ENCODE results near the gene LIPE.
A peak's percentile ranks its signal among the peaks of the same experiment; 100 is the strongest.

The LIPE gene

DNA sequence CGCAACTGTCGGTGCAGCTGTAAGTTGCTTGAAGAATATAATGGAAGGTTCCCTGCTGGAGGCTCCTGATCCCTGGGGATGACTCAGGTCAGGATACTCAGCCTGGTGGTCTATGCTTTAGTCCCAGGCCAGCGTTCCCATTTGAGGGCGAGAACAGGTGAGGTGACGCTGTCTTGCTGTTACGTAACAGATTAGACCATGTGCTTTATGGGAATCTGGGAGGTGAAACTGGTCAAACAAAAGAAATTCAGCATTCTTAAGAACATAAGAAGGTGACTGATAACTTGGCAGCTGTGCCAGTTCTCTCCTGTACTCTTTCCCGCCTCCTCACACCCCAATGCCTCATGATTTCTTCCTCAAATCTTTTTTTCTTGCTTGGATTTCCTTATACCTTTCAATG lies 15.6 kb upstream of the LIPE start, which contains the start of gene CXCL17:
TSS of gene CXCL17 (minus strand) at position 114 of the 400 bp plus-strand sequence. CDS start 114 bp downstream, outside the sequence.
- Histone ChIP-seq H3K9ac (ENCODE audit: low read length in 2 of 2) (no peak within 1 kb of the TSS), H3K4me1 (ENCODE audit: control insufficient read depth, insufficient read depth, low read length) (no peaks in the 10 kb centered on the region), H3K9me3 (ENCODE audit: control insufficient read depth in 2 of 2, low read length in 2 of 2) (no peaks in the 10 kb centered on the region), H3K27me3 (ENCODE audit: control insufficient read depth in 1 of 2, insufficient read depth in 2 of 2, low read length in 2 of 2) (no peaks in the 10 kb centered on the region), H3K4me3 (ENCODE audit: low read length in 2 of 2) (no peak within 1 kb of the TSS), H3K36me3 (ENCODE audit: control insufficient read depth in 2 of 2, insufficient read depth in 2 of 2, low read length in 2 of 2) (no peaks in the 10 kb centered on the region), H3K27ac (ENCODE audit: low read length) (no peak within 1 kb of the TSS)

DNA sequence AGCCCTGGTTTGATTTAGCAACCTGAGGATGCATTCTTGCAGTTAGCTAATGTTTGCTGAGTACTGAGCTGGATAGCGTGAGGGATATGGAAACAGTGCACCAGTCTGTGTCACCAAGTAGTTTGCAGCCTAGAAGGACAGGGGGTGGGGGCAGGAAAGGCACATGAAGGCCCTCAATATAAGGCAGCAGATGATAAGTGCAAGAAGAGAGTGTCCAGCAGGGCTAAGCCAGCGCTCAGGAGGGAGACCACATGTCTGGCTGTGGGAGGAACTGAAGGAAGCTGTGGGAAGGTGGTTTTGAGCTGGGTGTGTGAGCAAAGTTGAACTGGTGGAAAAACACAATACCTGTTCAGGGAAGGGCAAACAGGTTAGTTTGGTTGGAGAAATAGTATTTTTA lies 13.9 kb upstream of the LIPE start:
- Histone ChIP-seq H3K27ac (ENCODE audit: low read length) (no peak overlapping the region), H3K36me3 (ENCODE audit: control insufficient read depth in 2 of 2, insufficient read depth in 2 of 2, low read length in 2 of 2) (no peaks in the 10 kb centered on the region), H3K27me3 (ENCODE audit: control insufficient read depth in 1 of 2, insufficient read depth in 2 of 2, low read length in 2 of 2) (no peaks in the 10 kb centered on the region), H3K9me3 (ENCODE audit: control insufficient read depth in 2 of 2, low read length in 2 of 2) (no peaks in the 10 kb centered on the region), H3K9ac (ENCODE audit: low read length in 2 of 2) (no peak overlapping the region), H3K4me3 (ENCODE audit: low read length in 2 of 2) (no peak overlapping the region), H3K4me1 (ENCODE audit: control insufficient read depth, insufficient read depth, low read length) (no peaks in the 10 kb centered on the region)

DNA sequence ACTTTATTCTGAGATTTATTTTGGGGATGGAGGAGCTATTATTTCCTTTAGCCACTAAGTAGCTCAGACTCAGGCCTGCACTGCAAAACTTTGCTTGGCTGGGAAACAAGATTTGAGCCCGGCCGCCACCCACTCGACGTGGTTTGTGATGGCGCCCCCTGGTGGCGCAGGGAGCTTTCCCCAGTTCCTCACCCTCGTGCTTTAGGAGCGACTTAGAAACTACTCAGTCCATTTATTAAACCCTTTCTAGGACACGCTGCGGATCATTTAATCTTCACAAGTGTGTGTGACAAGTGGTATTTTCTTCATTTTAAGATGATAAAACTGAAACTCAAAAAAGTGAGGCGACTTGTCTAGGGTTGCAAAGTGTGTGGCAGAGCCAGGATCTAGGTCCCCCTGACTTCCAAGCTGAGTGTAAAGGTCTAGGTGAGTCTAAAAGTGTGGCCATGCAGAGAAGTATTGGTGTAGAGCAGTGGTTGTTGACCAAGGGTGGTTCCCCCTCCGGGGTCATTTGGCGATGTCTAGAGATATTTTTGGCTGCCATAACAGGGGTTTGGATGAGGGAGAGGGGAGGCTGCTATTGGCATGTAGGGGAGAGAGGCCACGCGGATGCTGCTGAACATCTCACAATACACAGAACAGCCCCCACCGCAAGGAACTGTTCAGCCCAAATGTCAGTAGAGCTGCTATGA lies 13.3 kb upstream of the LIPE start:
- Histone ChIP-seq H3K36me3 (ENCODE audit: control insufficient read depth in 2 of 2, insufficient read depth in 2 of 2, low read length in 2 of 2) (no peaks in the 10 kb centered on the region), H3K9ac (ENCODE audit: low read length in 2 of 2) (no peak overlapping the region), H3K4me1 (ENCODE audit: control insufficient read depth, insufficient read depth, low read length) (no peaks in the 10 kb centered on the region), H3K27ac (ENCODE audit: low read length) (no peak overlapping the region), H3K4me3 (ENCODE audit: low read length in 2 of 2) (no peak overlapping the region), H3K27me3 (ENCODE audit: control insufficient read depth in 1 of 2, insufficient read depth in 2 of 2, low read length in 2 of 2) (no peaks in the 10 kb centered on the region), H3K9me3 (ENCODE audit: control insufficient read depth in 2 of 2, low read length in 2 of 2) (no peaks in the 10 kb centered on the region)

DNA sequence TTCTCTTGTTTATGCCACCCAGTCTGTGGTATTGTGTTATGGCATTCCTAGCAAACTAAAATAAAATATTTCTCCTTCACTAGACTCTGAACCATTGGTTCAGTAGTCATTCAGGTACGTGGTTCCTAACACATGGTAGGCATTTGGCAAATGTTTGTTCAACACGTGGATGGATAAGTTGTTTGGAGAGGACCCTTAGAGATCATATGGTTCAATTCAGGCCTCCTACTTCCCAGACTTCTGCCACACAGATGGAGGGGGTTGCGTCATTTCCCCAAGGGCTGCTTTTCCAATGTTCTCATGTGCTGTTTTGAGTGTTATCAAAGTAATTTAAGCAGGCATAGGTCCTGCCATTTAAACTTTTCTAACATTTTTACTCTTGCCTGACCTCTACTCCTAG lies 8.8 kb upstream of the LIPE start:
- Histone ChIP-seq H3K9ac (ENCODE audit: low read length in 2 of 2) (no peak overlapping the region), H3K27ac (ENCODE audit: low read length) (no peak overlapping the region), H3K27me3 (ENCODE audit: control insufficient read depth in 1 of 2, insufficient read depth in 2 of 2, low read length in 2 of 2) (no peaks in the 10 kb centered on the region), H3K4me1 (ENCODE audit: control insufficient read depth, insufficient read depth, low read length) (peaks cover 4% of the 10 kb centered on the region), H3K4me3 (ENCODE audit: low read length in 2 of 2) (no peak overlapping the region), H3K36me3 (ENCODE audit: control insufficient read depth in 2 of 2, insufficient read depth in 2 of 2, low read length in 2 of 2) (no peaks in the 10 kb centered on the region), H3K9me3 (ENCODE audit: control insufficient read depth in 2 of 2, low read length in 2 of 2) (no peaks in the 10 kb centered on the region)

DNA sequence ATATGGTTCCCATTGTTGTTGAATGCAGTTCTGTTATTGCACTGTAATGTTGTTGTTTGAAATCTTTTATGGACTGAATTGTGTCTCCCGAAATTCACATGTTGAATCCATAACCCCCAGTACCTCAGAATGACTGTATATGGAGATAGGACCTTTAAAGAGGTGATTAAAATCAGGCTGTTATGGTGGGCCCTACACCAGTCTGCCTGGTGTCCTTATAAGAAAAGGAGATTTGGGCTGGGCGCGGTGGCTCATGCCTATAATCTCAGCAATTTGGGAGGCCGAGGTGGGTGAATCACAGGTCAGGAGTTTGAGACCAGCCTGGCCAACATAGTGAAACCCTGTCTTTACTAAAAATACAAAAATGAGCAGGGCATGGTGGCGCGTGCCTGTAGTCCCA lies 8.1 kb upstream of the LIPE start:
- Histone ChIP-seq H3K27ac (ENCODE audit: low read length) (no peak overlapping the region), H3K9ac (ENCODE audit: low read length in 2 of 2) (no peak overlapping the region), H3K36me3 (ENCODE audit: control insufficient read depth in 2 of 2, insufficient read depth in 2 of 2, low read length in 2 of 2) (no peaks in the 10 kb centered on the region), H3K4me3 (ENCODE audit: low read length in 2 of 2) (no peak overlapping the region), H3K4me1 (ENCODE audit: control insufficient read depth, insufficient read depth, low read length) (peaks cover 4% of the 10 kb centered on the region), H3K9me3 (ENCODE audit: control insufficient read depth in 2 of 2, low read length in 2 of 2) (no peaks in the 10 kb centered on the region), H3K27me3 (ENCODE audit: control insufficient read depth in 1 of 2, insufficient read depth in 2 of 2, low read length in 2 of 2) (no peaks in the 10 kb centered on the region)

DNA sequence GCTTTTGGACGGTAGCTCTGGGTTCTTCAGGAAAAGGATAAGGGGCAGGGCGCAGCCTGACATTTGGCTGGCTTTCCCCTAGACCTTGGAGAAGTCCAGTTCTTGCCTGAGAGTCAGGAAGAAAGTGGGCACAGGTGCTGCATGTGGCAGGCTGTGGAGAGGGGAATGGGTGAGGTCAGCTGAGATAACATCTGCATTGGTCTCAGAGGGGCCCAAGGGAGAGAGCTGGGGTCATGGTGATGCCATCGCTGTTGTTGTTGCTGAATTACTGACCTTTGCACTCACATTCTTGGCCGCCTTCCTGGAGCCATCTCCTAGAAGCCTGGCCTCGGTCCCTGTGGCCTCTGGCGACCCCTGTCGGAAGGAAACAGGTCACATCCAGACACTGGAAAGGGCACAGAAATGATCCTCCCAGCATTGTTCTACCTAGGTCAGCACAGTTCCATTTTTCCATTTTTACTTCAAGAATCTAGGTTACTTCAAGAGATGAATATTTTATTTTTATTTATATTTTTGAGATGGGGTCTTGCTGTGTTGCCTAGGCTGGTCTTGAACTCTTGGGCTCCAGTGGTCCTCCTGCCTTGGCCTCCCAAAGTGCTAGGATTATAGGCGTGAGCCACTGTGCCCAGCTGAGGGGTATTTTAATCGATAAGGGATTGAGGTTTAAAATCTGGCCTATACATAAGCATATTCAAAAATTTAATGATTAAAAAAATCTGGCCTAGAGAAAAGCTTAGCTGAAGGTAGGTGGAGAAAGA lies 6.5 kb upstream of the LIPE start:
- H3K4me1 ChIP-seq (ENCODE audit: control insufficient read depth, insufficient read depth, low read length) = peaks cover 4% of the 10 kb centered on the region
- no peak overlapping the region for H3K9ac ChIP-seq (ENCODE audit: low read length in 2 of 2)
- H3K4me3 ChIP-seq (ENCODE audit: low read length in 2 of 2) = no peak overlapping the region
- no peaks in the 10 kb centered on the region for H3K9me3 ChIP-seq (ENCODE audit: control insufficient read depth in 2 of 2, low read length in 2 of 2)
- no peaks in the 10 kb centered on the region for H3K27me3 ChIP-seq (ENCODE audit: control insufficient read depth in 1 of 2, insufficient read depth in 2 of 2, low read length in 2 of 2)
- no peak overlapping the region for H3K27ac ChIP-seq (ENCODE audit: low read length)
- no peaks in the 10 kb centered on the region for H3K36me3 ChIP-seq (ENCODE audit: control insufficient read depth in 2 of 2, insufficient read depth in 2 of 2, low read length in 2 of 2)

DNA sequence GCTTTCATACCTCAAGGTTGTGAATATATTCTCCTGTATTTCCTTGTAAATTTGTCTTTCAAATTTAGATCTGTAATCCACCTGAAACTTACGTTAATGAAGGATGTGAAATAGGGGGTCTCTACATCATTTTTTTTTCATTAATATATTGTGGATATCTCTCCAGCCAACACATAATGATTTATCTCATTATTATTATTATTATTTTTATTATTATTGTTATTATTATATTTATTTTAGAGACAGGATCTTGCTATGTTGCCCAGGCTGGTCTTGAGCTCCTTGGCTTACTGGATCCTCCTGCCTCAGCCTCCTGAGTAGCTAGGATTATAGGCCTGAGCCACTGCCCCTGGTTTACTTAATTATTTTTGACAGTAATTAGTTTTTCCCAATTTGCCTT lies 4.3 kb upstream of the LIPE start:
- no peaks in the 10 kb centered on the region for H3K27me3 ChIP-seq (ENCODE audit: control insufficient read depth in 1 of 2, insufficient read depth in 2 of 2, low read length in 2 of 2)
- no peaks in the 10 kb centered on the region for H3K9me3 ChIP-seq (ENCODE audit: control insufficient read depth in 2 of 2, low read length in 2 of 2)
- no peaks in the 10 kb centered on the region for H3K36me3 ChIP-seq (ENCODE audit: control insufficient read depth in 2 of 2, insufficient read depth in 2 of 2, low read length in 2 of 2)
- H3K27ac ChIP-seq (ENCODE audit: low read length) = no peak overlapping the region
- no peak overlapping the region for H3K9ac ChIP-seq (ENCODE audit: low read length in 2 of 2)
- H3K4me3 ChIP-seq (ENCODE audit: low read length in 2 of 2) = no peak overlapping the region
- peaks cover 6% of the 10 kb centered on the region for H3K4me1 ChIP-seq (ENCODE audit: control insufficient read depth, insufficient read depth, low read length)

DNA sequence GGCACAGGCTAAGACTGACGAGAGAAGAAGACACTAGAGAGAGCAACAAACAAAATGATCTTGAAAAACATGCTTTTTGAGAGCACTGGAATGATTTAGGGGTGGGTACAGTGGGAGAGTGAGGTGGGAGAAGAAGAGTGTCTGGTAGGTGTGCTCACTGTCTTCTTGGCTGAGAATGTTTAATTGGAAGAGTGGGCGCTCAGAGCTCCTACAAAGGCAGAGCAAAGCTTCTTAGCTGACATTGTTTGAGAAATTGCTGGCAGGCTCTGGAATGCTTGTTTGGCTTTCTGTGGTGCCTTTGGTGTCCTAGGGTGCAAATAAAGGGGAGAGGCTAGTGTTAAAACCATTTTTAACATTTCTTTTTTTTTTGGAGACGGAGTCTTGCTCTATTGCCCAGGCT lies 1.5 kb upstream of the LIPE start:
- Histone ChIP-seq H3K9ac (ENCODE audit: low read length in 2 of 2) (no peak overlapping the region), H3K36me3 (ENCODE audit: control insufficient read depth in 2 of 2, insufficient read depth in 2 of 2, low read length in 2 of 2) (no peaks in the 10 kb centered on the region), H3K4me1 (ENCODE audit: control insufficient read depth, insufficient read depth, low read length) (peaks cover 17% of the 10 kb centered on the region), H3K27ac (ENCODE audit: low read length) (no peak overlapping the region), H3K4me3 (ENCODE audit: low read length in 2 of 2) (no peak overlapping the region), H3K27me3 (ENCODE audit: control insufficient read depth in 1 of 2, insufficient read depth in 2 of 2, low read length in 2 of 2) (no peaks in the 10 kb centered on the region), H3K9me3 (ENCODE audit: control insufficient read depth in 2 of 2, low read length in 2 of 2) (no peaks in the 10 kb centered on the region)

DNA sequence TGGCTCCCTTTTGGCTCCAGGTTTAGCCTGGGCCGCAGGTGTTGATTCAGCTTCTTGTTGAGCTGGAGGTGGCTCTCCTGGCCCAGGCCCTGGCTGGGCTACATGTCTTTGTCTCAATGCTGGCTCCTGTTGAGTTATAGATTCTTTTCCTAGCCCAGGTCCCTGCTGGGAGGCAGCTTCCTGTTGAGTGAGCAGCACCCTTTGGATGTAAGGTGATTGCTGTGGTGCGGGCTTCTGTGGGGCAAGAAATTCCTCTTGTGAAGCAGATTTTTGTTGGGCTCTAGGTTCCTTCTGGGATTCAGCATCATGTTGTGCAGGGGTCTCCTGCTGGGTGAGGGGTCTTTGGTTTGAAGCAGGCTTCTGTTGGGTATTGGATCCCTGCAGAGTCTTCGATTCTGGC lies 545 bp downstream of the LIPE start:
- H3K4me1 ChIP-seq (ENCODE audit: control insufficient read depth, insufficient read depth, low read length) = peaks cover 29% of the 10 kb centered on the region
- H3K4me3 ChIP-seq (ENCODE audit: low read length in 2 of 2) = no peak overlapping the region
- no peaks in the 10 kb centered on the region for H3K36me3 ChIP-seq (ENCODE audit: control insufficient read depth in 2 of 2, insufficient read depth in 2 of 2, low read length in 2 of 2)
- no peak overlapping the region for H3K27ac ChIP-seq (ENCODE audit: low read length)
- no peaks in the 10 kb centered on the region for H3K9me3 ChIP-seq (ENCODE audit: control insufficient read depth in 2 of 2, low read length in 2 of 2)
- H3K27me3 ChIP-seq (ENCODE audit: control insufficient read depth in 1 of 2, insufficient read depth in 2 of 2, low read length in 2 of 2) = no peaks in the 10 kb centered on the region
- H3K9ac ChIP-seq (ENCODE audit: low read length in 2 of 2) = no peak overlapping the region

DNA sequence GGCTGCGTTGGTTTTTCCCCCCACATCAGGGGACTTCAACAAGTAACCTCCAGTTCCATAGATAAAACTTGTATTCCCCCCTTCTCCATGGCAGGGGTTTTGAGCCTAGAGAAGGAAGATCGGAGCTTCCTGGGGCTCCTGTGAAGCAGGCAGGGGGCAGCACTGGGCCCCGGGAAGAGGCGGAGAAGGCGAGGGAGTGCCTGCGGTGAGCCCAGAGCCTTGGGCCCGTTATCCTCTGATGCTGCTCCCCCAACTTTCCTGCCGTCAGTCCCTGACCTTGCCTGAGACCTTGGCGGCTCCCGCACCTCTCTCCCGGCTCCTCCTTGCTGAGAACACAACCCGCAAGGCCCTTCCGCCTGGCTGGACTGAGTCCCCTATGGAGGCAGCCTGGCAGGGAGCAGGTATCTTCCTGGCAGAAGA lies 2.5 kb downstream of the LIPE start:
- H3K4me3 ChIP-seq (ENCODE audit: low read length in 2 of 2) = no peak overlapping the region
- peaks cover 35% of the 10 kb centered on the region for H3K4me1 ChIP-seq (ENCODE audit: control insufficient read depth, insufficient read depth, low read length)
- H3K27me3 ChIP-seq (ENCODE audit: control insufficient read depth in 1 of 2, insufficient read depth in 2 of 2, low read length in 2 of 2) = no peaks in the 10 kb centered on the region
- no peaks in the 10 kb centered on the region for H3K9me3 ChIP-seq (ENCODE audit: control insufficient read depth in 2 of 2, low read length in 2 of 2)
- H3K36me3 ChIP-seq (ENCODE audit: control insufficient read depth in 2 of 2, insufficient read depth in 2 of 2, low read length in 2 of 2) = no peaks in the 10 kb centered on the region
- no peak overlapping the region for H3K27ac ChIP-seq (ENCODE audit: low read length)
- no peak overlapping the region for H3K9ac ChIP-seq (ENCODE audit: low read length in 2 of 2)

DNA sequence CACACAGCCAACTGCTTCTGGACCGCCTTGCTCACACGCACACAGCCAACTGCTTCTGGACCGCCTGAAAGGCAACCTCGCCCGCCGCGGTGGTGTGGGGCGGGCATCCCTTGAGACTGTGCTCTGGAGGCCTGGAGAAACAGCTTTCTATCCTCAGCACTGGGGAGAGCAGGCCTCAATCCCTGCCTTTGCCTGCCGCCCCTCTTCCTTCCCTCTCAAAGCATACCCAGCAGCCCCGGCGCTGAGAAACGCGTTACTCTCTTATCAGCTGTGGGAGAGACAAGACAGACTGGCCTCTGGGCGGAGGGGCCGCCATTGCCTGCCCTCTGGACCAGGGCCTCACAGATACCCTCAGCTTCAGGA lies 2.9 kb downstream of the LIPE start:
- Histone ChIP-seq H3K9me3 (ENCODE audit: control insufficient read depth in 2 of 2, low read length in 2 of 2) (no peaks in the 10 kb centered on the region), H3K36me3 (ENCODE audit: control insufficient read depth in 2 of 2, insufficient read depth in 2 of 2, low read length in 2 of 2) (no peaks in the 10 kb centered on the region), H3K4me1 (ENCODE audit: control insufficient read depth, insufficient read depth, low read length) (peaks cover 35% of the 10 kb centered on the region), H3K9ac (ENCODE audit: low read length in 2 of 2) (no peak overlapping the region), H3K27me3 (ENCODE audit: control insufficient read depth in 1 of 2, insufficient read depth in 2 of 2, low read length in 2 of 2) (no peaks in the 10 kb centered on the region), H3K27ac (ENCODE audit: low read length) (no peak overlapping the region), H3K4me3 (ENCODE audit: low read length in 2 of 2) (peak overlapping the region; percentile 78 to 86)

All from stomach smooth muscle (tissue), 2 donors.